Vagina (tissue), 2 donors: Measurements from ENCODE around the gene KRT28.

ENCODE experiments used
- CTCF ChIP-seq, 3 experiments: fragments of 450-650 bp in 2 of 3; fragments of 200-600 bp in 1 of 3; sonication (generic) in 1 of 3; IDR thresholded peaks; one replicate each; pipeline ENCODE4 v1.5.1; 2017 to 2019; ENCODE audit warnings: antibody characterized with exemption in 3 of 3, mild to moderate bottlenecking in 2 of 3, moderate library complexity in 2 of 3
- POLR2AphosphoS5 ChIP-seq, 2 donors: sonication (generic); formaldehyde crosslinking; IDR thresholded peaks; one replicate each; pipeline ENCODE4 v1.9.0; 2017; ENCODE audit warnings: antibody characterized with exemption in 2 of 2, mild to moderate bottlenecking in 2 of 2, low read depth in 1 of 2; ENCODE audit not compliant: insufficient read depth in 1 of 2

DNA sequence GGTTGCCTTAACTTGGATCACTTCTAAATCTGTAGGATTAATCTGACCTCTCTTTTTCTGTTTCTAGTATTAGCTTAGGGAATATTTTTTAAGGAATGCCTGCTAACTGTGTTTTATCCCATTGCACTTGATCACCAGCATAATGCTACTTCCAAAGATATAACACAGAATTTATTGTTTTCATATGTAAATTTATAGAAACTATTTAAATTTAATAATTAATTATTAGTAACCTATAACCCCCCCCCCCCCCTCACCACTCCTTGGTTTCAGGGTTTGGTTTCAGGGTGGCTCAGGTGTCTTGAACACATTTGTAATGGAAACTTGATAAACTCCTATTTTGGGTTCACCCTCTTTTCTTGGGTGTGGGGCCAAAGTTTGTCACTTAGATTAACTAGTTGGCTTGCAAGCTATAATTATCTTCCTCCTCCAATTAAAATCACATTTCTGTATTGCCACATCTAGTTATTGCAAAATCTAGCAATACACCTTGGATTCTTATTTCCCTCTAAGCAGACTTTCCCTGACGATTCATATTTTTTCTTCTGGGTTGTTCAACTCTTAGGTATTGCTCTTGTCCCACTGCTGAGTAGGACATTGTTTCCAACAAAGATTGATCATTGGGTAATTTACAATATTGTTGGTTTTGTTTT is 49.0 kb upstream of the KRT28 start:
- TF ChIP-seq CTCF (IDR thresholded peaks at IDR 0.05) (no peak), POLR2AphosphoS5 (IDR thresholded peaks at IDR 0.05; ENCODE audit: insufficient read depth in 1 of 2, low read depth in 1 of 2) (no peak)
